Measurements from ENCODE around the gene MYH9. TPM values are rescaled to one million over a fixed set of nuclear protein-coding genes. Genes with fewer than 3 reads are reported as not detected.

Gene MYH9
- total and polyA plus RNA-seq, 10 donors = 59.8 to 1,376 (median 711) TPM

- Histone ChIP-seq H3K4me1 (peaks cover 46 to 99% (median 81%) of the 10 kb centered on the region in 6 donors), H3K4me3 (no peak overlapping the region), H3K9me3 (no peaks in the 10 kb centered on the region), H3K36me3 (peaks cover 6 to 100% (median 99%) of the 10 kb centered on the region in 6 donors), H3K27ac (peak overlapping the region; percentile 58 to 97 (median 92)), H3K27me3 (replicated peaks in 1 of 7) (no peaks in the 10 kb centered on the region)
- WGBS, 5 donors = 52 to 78% (median 68%) methylated on average over 4 to 14 of the region's 14 CpGs
- DNase-seq = no peak
- TF ChIP-seq POLR2A (IDR thresholded peaks at IDR 0.05) = no peak
- peak in 2 of 3 donors; percentile 50 to 66 for TF ChIP-seq POLR2AphosphoS5 (IDR thresholded peaks at IDR 0.05)
- intact Hi-C loops (cut with DNase I; ENCODE audit: low total_unique reads) = no loop called here
Observed at GRCh38 chr22:36323182-36323854, 64.4 kb downstream of the MYH9 start.

GRCh38 chr22:36322602-36322915 lies 65.2 kb downstream of the MYH9 start:
- no peaks in the 10 kb centered on the region for H3K27me3 ChIP-seq (replicated peaks in 1 of 7)
- TF ChIP-seq POLR2AphosphoS5 (IDR thresholded peaks at IDR 0.05) (peak in 1 of 3 donors; percentile 21), CTCF (IDR thresholded peaks at IDR 0.05 in 8 of 11, conservative IDR thresholded peaks at IDR 0.05 in 3 of 11) (no peak)
- peaks cover 39 to 98% (median 76%) of the 10 kb centered on the region in 6 donors for H3K4me1 ChIP-seq
- WGBS, 5 donors = 58 to 80% (median 74%) methylated on average over 10 to 11 of the region's 11 CpGs
- H3K4me3 ChIP-seq = no peak overlapping the region
- intact Hi-C loops (cut with DNase I; ENCODE audit: low total_unique reads) = no loop called here
- no peak for DNase-seq
- H3K36me3 ChIP-seq = peaks cover 6 to 100% (median 100%) of the 10 kb centered on the region in 6 donors
- H3K27ac ChIP-seq = peak overlapping the region in 7 of 8 donors; percentile 89 to 97 (median 93)
- no peaks in the 10 kb centered on the region for H3K9me3 ChIP-seq

GRCh38 chr22:36321797-36322601 lies 65.8 kb downstream of the MYH9 start:
- no peak overlapping the region for H3K4me3 ChIP-seq
- H3K36me3 ChIP-seq = peaks cover 6 to 100% (median 100%) of the 10 kb centered on the region in 6 donors
- 72 to 89% (median 86%) methylated on average over 27 to 37 of the region's 37 CpGs for WGBS, 5 donors
- intact Hi-C loops (cut with DNase I; ENCODE audit: low total_unique reads) = no loop called here
- H3K4me1 ChIP-seq = peaks cover 36 to 94% (median 72%) of the 10 kb centered on the region in 6 donors
- peak; percentile 85 to 92 (median 88) for TF ChIP-seq POLR2AphosphoS5 (IDR thresholded peaks at IDR 0.05)
- no peak for TF ChIP-seq CTCF (IDR thresholded peaks at IDR 0.05 in 8 of 11, conservative IDR thresholded peaks at IDR 0.05 in 3 of 11)
- TF ChIP-seq POLR2A (IDR thresholded peaks at IDR 0.05) = no peak
- peak overlapping the region; percentile 66 to 97 (median 92) for H3K27ac ChIP-seq
- no peaks in the 10 kb centered on the region for H3K9me3 ChIP-seq
- no peaks in the 10 kb centered on the region for H3K27me3 ChIP-seq (replicated peaks in 1 of 7)
- DNase-seq = peak; percentile 90

- H3K4me3 ChIP-seq = no peak overlapping the region
- H3K27me3 ChIP-seq (replicated peaks in 1 of 7) = no peaks in the 10 kb centered on the region
- H3K4me1 ChIP-seq = peaks cover 24 to 90% (median 58%) of the 10 kb centered on the region in 6 donors
- WGBS, 5 donors = 69 to 90% (median 80%) methylated on average over 9 of the region's 9 CpGs
- intact Hi-C loops (cut with DNase I; ENCODE audit: low total_unique reads) = no loop called here
- no peaks in the 10 kb centered on the region for H3K9me3 ChIP-seq
- H3K36me3 ChIP-seq = peaks cover 6 to 100% (median 97%) of the 10 kb centered on the region in 6 donors
- TF ChIP-seq CTCF (IDR thresholded peaks at IDR 0.05 in 8 of 11, conservative IDR thresholded peaks at IDR 0.05 in 3 of 11) (no peak), POLR2A (IDR thresholded peaks at IDR 0.05) (no peak), POLR2AphosphoS5 (IDR thresholded peaks at IDR 0.05) (no peak)
- H3K27ac ChIP-seq = peak overlapping the region; percentile 66 to 97 (median 92)
- DNase-seq = no peak
Observed at GRCh38 chr22:36320553-36320952, 67.2 kb downstream of the MYH9 start.

Measured in spleen (tissue), 11 donors.